ENCODE measurements around the gene SERAC1. TPM values are rescaled to one million over a fixed set of nuclear protein-coding genes. Genes with fewer than 3 reads are reported as not detected.

SERAC1 gene
- total RNA-seq, 1 donor from 2014 or later = 17.5 TPM

DNA sequence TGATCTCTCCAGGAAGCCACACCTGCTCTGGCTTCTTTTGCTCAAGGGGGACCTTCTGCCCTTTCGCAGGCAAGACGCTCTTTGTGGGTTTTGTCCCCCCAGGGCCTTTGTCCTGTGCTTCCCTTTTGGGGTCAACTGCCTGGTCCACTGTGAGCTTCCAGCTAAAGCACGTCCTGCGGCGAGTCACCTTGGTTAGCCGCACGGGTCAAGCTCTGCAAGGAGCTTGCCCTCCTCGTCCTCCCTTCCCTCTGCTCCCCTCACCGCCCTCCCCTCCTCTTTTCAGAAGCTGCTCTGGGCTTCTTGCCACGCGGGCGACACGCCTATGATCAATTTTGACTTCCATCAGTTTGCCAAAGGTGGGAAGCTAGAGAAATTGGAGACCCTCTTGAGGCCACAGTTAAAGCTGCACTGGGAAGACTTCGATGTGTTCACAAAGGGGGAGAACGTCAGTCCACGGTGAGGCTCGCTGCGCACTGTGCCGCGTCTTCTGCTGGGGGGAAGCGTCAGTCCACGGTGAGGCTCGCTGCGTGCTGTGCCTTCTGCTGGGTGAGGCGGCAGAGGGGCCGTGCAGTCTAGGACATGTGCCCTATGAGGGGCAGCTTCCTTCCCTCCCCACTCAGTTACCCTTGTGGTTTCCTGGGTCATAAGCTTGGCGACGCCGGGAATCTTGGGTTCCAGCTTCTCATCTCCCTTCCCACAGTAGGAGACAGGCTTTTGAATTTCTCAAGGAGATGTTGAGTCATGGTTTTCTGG, 106.2 kb downstream of the SERAC1 start:
- FAIRE-seq = no peak

DNA sequence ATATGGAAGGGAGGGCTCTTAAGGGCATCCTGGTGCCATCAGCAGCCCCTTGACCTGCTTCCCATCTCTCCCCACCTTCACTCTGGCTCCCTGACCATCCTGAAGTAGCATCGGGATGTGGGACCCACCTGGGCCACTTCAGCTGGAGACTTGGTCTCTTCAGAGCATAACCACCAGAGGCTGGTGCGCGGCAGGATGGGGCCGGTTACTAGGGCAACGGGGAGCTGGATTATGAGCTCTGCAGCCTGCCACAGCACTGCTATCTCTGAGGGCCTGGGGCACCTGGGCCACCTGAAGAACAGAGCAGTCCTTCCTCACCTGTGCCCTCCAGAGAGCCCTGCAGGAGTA, 106.7 kb downstream of the SERAC1 start:
- DNase-seq (ENCODE audit: low spot score in 2 of 2) (no peak), FAIRE-seq (no peak)

More for the DNA sequence above, 106.2 kb downstream of the SERAC1 start:
- DNase-seq (ENCODE audit: low spot score in 2 of 2) = no peak

DNA sequence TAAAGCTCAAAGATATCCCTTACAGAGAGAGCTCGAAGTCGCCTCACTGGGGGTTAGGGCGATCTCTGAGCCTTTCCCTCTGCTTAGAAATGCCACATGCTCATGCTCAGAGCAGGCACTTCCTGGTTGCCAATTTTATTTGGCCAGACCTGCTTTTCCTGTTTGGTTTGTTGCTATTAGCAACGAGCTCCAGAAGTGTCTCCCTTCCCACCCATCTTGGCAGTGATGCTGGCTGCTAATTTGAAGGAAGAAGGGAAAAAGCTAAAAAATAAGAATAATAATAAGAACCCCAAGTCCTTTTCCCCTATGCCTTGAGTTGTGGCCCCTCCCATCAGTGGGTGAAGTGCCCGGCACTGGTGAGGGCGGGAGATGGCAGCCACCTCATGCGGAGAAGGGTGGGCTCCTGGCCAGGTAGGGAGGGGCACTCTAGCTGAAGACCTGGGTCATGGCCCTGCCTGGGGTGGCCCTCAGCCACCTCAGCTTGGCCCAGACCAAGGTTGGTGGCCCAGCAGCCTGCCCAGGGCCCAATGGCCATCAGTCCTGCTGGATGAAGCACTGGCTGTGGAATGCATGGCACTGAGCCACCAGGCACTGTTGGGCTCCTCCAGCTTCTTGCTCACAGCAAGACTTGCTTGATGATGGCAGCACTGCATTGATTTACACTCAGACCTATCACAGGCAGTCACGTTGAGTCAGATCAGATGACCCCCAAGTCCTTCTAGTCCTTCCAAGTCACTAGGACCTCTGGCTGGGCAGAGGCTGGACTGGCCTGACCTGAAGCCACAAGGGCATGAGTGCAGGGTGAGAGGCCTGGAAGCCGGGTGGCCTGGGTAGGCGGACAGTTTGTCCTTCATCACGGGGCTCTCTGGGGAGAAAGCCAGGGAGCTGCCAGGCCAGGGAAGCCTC, 107.4 kb downstream of the SERAC1 start:
- FAIRE-seq (no peak), DNase-seq (ENCODE audit: low spot score in 2 of 2) (no peak)

Other genes with a start within 250 kb of the SERAC1 start
- 6.5 TPM for gene SYNJ2, start 186.4 kb downstream of the SERAC1 start, total RNA-seq
- 20.0 TPM for gene GTF2H5, start 88 bp upstream of the SERAC1 start, total RNA-seq
- 1,613 TPM for gene TULP4, start 144.2 kb upstream of the SERAC1 start, total RNA-seq

Measured in frontal cortex (tissue), 4 donors.